CD4-positive, alpha-beta T cell treated with Interleukin-17A for 1 hour (primary cell): ENCODE data around the gene GRIN3A.
A peak's percentile ranks its signal among the peaks of the same experiment; 100 is the strongest.
"Not testable (repeated sequence)": the region's sequence is repeated elsewhere in the genome, so short reads cannot be mapped to it uniquely, and the experiment has no call there.

Source experiments
- DNase-seq: peaks from one replicate; pipeline ENCODE4 v3.0.0-alpha.2; 2020

Gene GRIN3A

GRCh38 chr9:101738566-101739183 lies at the start of gene GRIN3A:
Gene GRIN3A, minus strand, starts transcription at chr9:101738647. Its CDS starts 668 bp downstream, at chr9:101737979.
- no peak for DNase-seq

DNA sequence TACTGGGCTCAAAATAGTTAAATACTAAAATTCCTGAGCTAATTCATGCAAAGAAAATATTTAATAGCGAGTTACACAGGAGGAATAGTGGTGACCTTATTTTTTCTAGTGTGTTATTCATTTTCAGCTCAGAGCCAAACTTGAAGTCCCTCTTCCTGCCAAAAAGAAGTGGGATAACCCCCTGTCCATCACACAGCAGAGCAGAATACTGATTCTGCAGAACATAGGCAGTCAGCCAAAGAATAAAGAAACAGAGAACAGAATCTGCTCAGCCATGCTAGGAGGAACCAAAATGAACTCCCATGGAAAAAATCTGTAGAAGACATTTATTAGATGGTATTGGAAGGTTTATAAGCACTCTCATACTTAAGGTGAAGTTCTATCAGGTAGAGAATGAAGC lies 49.4 kb upstream of the GRIN3A start:
- no peak for DNase-seq

DNA sequence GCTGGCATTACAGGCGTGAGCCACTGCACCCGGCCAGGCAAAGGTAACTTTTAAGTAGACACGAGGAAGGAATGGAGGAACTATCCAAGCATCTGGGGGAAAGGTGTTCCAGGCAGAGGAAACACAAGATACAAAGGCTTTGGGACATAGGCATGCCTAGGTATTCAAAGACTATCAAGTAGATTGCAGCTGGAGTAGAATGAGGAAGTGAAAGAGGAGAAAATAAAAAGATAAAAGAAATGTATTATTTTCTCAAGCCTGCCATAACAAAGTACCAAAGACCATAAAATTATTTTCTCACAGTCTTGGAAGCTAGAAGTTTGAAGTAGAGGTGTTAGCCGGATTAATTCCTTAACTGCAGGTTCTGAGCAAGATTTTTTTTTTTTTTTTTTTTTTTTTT lies 39.9 kb upstream of the GRIN3A start:
- DNase-seq: no peak

GRCh38 chr9:101764472-101764871 lies 26.0 kb upstream of the GRIN3A start:
- DNase-seq: no peak

DNA sequence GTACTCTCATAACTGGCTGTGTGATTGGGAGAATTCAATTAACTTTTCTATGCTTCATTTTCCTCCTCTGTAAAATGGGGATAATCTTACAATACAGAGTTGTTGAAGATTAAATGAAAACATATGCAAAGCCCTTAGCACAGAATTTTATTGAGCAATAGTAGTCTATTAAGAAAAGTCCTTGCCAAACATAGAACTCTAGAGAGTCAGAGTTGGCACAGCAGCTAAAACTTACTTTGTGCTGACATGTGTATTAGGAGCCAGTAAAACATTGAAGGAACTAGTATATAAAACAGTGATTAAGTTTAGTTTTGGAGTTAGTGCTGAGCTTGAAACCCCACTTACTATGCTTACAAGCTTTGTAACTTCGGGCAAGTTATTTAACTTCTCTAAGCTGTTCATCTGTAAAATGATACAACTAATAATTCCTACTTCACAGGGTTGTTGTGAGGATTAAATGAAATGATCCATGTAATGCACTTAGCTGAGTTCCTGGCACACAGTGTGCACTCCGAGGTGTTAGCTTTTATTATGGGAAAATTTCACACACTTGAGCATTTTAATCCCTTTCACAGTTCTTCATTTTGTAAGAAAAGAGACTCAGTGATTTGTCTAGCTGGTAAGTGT lies 20.0 kb upstream of the GRIN3A start:
- no peak for DNase-seq

DNA sequence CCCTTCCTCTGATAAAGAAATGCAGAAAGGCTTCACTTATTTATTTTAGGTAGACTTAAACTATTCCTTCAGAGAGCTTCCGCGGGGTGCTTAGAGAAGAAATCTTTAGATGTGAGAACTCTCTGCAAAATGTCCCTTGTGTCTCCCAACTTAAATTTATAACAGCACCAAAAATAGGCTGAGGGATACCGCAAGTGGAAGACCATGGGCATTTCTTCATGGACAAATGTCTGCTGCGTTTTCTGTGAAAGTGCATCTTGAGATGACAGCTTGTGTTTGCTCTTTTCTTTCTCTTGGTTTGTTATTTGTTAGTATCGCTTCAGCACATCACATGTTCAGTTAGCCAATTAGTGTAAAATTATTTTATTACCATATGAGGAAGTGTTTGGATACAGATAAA lies 15.3 kb upstream of the GRIN3A start:
- DNase-seq: no peak

GRCh38 chr9:101751895-101752294 lies 13.4 kb upstream of the GRIN3A start:
- no peak for DNase-seq

DNA sequence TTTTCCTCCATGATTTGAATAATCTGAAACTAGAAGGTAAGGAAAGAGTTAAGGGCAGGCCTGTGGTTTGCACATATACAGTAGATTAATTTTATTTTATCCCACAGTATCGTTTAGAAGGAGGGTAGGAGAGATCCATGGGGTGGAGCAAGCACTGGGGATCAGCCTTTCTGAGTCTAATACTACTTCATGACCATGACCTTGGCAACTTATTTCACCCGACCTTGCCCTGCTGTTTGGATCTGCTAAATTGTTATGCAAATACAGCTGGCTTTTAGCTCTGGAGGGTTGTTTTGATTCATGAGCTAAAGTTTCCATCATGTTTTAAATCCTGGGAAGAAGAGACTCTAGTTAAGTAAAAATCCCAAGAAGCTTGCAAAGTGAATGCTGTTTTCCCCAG lies 864 bp upstream of the GRIN3A start:
- no peak for DNase-seq

- DNase-seq: no peak
Measured at GRCh38 chr9:101737705-101738565, 512 bp downstream of the GRIN3A start.

GRCh38 chr9:101737165-101737704 lies 1.2 kb downstream of the GRIN3A start:
- no peak for DNase-seq

- no peak for DNase-seq
Measured at GRCh38 chr9:101736717-101737116, 1.7 kb downstream of the GRIN3A start.

- DNase-seq: no peak
Measured at GRCh38 chr9:101731429-101731828, 7.0 kb downstream of the GRIN3A start.

- peak; percentile 15 for DNase-seq
Measured at GRCh38 chr9:101727612-101728524, 10.6 kb downstream of the GRIN3A start.

DNA sequence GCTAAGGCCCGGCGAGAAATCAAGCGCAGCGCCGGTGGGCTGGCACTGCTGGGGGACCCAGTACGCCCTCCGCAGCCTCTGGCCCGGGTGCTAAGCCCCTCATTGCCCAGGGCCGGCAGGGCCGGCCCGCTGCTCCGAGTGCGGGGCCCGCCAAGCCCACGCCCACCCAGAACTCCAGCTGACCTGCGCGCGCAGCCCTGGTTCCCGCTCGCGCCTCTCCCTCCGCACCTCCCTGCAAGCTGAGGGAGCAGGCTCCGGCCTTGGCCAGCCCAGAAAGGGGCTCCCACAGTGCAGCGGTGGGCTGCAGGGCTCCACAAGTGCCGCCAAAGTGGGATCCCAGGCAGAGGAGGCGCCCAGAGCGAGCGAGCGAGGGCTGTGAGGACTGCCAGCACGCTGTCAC lies 14.2 kb downstream of the GRIN3A start:
- DNase-seq: not testable (repeated sequence)

DNA sequence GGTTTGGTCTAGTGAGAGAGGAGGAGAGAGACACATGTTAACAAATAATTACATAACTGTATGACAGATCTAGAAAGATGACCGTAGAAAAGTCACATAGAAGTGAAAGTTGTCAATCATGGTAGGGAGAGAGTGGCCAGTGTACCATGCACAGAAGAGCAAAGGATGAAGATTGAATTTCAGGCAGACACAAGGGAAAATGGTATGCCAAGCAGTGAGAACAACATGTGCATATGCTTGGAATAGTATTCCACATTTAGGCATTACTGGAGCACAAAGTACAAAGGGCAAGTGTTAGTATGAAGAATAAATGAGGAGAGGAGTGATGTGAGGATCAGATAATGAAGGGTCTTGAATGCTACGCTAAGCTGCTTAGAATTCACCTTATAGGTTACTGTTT lies 20.3 kb downstream of the GRIN3A start:
- no peak for DNase-seq

DNA sequence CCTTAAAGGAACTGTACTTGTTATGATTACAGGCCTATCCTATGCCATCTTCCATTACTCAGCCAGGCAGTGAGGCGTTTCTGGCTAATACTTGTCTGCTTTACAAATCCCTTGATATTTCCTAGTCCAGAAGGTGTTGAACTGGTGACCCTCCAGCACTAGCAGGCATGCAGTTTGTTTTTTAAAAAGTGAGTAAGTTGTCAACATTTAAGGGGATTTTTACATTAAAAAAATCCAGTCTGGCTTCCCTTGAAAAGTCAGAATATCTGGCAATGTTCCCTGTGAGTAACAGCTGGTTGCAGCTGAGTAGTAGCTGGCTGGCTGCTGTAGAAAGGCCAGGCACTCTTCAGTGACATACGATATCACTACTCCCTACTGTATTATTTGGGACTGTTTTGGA lies 21.8 kb downstream of the GRIN3A start:
- no peak for DNase-seq

DNA sequence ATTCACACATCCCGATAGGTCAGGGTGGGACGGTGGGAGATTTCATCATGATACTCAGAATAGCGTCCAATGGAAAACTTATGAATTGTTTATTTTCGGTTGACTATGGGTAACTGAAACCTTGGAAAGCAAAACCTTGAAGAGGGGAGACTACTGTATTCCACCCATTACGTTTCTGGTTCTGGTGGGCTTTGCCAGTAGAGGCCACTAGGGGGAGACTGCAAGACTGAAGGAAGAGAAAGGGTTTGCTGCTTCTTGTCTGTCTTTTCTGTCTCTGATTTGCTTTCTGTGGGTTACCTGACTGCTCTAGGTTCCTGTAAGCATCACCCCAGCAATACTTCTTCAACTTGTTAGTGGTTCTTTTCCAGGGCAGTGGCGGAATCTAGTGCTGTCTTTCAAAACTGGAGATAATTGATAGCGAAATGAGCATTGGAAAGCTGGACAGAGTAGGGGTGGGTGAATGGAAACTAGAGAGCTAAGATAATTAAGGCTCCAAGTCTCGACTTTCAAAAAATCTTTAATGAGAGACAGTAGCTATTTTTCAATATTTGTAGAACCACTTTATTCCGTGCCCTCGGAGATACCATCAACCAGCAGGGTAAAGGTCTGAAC lies 27.0 kb downstream of the GRIN3A start:
- no peak for DNase-seq

DNA sequence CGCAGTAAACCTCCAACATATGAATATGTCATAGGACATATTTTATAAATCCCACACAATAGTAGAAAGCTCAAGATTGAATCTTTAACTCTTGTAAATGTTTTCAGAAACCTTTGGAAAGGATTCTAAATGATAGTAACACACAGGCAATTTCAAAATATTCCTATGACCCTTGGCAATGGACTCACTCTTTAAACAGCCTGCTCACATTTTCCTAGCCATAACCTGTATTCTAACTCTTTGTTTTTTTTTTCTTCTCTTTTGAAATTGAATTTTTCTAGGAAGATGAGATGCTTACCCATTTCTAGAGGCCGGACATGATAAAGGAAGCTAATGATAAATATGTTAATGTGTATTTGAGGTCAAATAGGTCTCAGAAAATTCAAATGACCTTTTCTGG lies 29.6 kb downstream of the GRIN3A start:
- DNase-seq: no peak

DNA sequence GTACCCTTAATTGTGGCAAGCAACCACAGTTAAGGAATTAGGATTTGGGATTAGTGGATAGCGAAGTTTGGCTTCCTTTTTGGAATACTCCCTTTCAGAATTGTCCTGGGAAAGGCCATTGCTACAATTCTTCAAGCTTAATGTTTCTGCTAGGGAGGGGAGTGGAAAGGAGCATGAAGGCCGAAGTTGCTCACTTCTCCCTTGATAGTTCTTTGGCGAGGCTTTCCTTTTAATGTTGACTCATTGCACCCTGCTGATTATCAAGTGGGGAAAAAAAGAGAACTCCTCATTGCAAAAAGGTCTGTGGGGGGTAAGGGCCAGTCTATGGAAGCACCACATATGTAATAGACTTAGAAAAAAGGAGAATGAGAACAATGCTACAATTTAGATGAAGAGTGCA lies 30.7 kb downstream of the GRIN3A start:
- DNase-seq: no peak

DNA sequence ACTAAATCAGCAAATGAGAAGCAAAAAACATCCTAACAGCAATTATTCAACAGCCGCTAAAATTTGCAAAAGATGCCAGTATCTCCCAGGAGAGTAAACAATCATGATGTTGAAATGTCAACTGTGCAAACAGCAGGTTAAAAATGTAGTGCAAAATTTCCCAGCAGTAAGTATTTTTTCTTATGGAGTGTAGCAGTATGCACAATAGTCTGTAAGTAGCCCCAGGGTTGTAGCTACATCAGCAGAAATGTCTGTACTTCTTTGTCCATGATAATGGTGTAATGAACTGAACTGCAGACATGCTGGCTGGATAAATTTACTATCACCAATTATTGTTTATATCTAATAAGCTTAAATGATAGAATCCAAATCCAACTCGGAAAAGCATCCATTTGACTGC lies 31.4 kb downstream of the GRIN3A start:
- no peak for DNase-seq

GRCh38 chr9:101706261-101706798 lies 32.1 kb downstream of the GRIN3A start:
- DNase-seq: no peak

DNA sequence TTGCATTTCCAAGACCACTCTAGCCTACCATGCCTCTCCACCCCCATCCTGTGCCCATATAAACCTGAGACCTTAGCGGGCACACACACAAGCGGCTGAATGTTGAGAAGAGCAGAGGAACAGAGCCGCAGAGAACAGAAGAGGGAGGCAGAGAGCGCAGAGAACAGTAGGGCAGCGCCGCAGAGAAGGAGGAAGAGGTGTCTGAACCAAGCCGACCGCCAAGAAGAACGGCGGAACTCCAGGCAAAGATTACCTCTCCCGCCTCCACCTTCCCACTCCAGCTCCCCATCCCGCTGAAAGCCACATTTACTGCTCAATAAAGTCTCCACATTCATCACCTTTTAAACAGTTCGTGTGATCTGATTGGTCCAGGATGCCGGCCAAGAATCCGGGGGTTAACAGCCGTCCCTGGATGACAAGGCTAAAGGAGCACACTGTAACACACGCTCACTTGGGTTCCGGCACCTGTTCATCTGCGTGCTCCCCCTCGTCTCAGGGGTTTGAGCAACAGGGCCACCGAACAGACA lies 33.2 kb downstream of the GRIN3A start:
- DNase-seq: no peak
